K562 treated with DMSO at 1 percent for 48 hours (cell line): Measurements from ENCODE around the gene ZNF710. TPM values are rescaled to one million over a fixed set of nuclear protein-coding genes. Genes with fewer than 3 reads are reported as not detected.

Experiments
- total RNA-seq: library from RNA; unstranded; fragments of 300-600 nt; gene quantifications from 2 replicates; pipeline ENCODE4 v1.2.3, GENCODE V29; 2022; ENCODE audit warnings: low replicate concordance; ENCODE audit errors: extremely low read depth

ZNF710 gene, protein sequence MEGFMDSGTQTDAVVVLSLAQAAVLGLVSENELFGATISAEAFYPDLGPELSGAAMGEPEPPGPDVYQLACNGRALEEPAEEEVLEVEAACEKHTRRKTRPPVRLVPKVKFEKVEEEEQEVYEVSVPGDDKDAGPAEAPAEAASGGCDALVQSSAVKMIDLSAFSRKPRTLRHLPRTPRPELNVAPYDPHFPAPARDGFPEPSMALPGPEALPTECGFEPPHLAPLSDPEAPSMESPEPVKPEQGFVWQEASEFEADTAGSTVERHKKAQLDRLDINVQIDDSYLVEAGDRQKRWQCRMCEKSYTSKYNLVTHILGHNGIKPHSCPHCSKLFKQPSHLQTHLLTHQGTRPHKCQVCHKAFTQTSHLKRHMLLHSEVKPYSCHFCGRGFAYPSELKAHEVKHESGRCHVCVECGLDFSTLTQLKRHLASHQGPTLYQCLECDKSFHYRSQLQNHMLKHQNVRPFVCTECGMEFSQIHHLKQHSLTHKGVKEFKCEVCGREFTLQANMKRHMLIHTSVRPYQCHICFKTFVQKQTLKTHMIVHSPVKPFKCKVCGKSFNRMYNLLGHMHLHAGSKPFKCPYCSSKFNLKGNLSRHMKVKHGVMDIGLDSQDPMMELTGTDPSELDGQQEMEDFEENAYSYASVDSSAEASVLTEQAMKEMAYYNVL
- total RNA-seq, result not detected in 2 replicates

GRCh38 chr15:90001062-90001682 lies at the start of gene ZNF710:
Gene ZNF710 (plus strand): TSS chr15:90001324. CDS start chr15:90067138, 65,814 bp downstream.

DNA sequence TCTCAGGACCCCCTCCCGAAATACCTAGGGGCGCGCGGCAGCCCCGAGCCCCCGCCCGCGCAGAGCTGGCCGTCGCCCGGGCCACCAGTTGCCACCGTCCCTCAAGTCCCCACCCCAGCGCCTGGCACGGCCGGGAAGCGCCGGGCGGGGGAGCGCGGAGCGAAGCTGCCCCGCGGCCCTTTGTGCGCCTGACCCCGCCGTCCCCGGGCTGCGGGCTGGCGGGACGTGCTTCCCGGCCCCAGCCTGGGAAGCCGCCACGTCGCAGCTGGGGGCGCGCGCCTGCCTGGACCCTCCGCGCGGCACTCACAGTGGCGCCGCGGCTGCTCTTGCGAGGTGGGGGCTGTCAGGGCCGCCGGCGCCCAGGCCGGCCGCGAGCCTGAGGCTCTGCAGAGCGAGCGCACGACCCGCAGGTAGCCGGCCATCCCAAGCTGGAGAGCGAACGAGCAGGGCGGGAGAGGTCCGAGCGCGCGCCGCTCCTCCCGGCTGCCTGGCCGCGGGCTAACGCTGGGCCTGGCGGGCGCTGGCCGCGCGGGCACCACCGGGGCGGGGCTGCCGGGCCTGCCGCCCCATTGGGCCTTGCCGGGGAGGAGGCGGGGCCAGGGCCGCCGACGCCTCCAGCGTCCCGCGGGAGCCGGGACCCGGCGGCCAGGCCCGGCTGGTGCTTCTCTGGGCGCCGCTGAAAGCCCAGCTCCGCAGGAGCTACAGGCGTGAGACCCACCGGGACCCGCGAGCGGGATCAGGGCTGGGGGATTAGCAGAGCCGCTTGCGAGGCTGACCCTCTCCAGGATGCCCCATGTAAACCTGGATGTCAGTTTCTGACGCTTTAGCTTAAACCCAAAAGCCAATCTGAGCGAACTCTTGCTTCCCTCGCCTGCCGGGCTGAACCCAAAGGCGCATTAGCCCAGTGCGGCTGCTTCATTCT lies 101.1 kb downstream of the ZNF710 start, which contains the start of gene IDH2:
Gene IDH2 (minus strand): TSS at position 500 of the 922 bp plus-strand sequence. CDS start 78 bp downstream, at position 422.

Other genes starting within 250 kb of the ZNF710 start
- gene MESP2, start 225.0 kb upstream of the ZNF710 start, total RNA-seq, result not detected in 2 replicates
- not detected in 2 replicates for gene ANPEP, start 186.5 kb upstream of the ZNF710 start, total RNA-seq
- not detected in 2 replicates for gene AP3S2, start 107.3 kb upstream of the ZNF710 start, total RNA-seq
- not detected in 2 replicates for gene ARPIN, start 88.4 kb upstream of the ZNF710 start, total RNA-seq
- gene IDH2, start 101.1 kb downstream of the ZNF710 start, total RNA-seq, result not detected in 2 replicates
- gene SEMA4B, start 200.0 kb downstream of the ZNF710 start, total RNA-seq, result not detected in 2 replicates
- gene CIB1, start 232.6 kb downstream of the ZNF710 start, total RNA-seq, result not detected in 2 replicates
- not detected in 2 replicates for gene GDPGP1, start 232.9 kb downstream of the ZNF710 start, total RNA-seq
- gene TTLL13, start 248.2 kb downstream of the ZNF710 start, total RNA-seq, result not detected in 2 replicates